Mucosa of descending colon (tissue), 3 donors: ENCODE results near the gene GRM8. TPM values are rescaled to one million over a fixed set of nuclear protein-coding genes. Genes with fewer than 3 reads are reported as not detected.
"Not testable (repeated sequence)": the region's sequence is repeated elsewhere in the genome, so short reads cannot be mapped to it uniquely, and the experiment has no call there.

ENCODE experiments used
- ATAC-seq: fragments of 200-7000 bp; cut with Tn5 transposase; one replicate; pipeline ENCODE4 v1.9.1; 2020; ENCODE audit warnings: mild to moderate bottlenecking, moderate library complexity
- DNase-seq, 3 donors: peaks; one replicate each; pipeline ENCODE4 v3.0.0-alpha.2; 2020
- H3K36me3 ChIP-seq: fragments of 200-600 bp; one replicate; pipeline ENCODE4 v1.8.0; 2021; ENCODE audit warnings: low read depth, mild to moderate bottlenecking
- H3K4me1 ChIP-seq: fragments of 200-600 bp; one replicate; pipeline ENCODE4 v1.8.0; 2021; ENCODE audit warnings: low read depth, mild to moderate bottlenecking
- H3K4me3 ChIP-seq: fragments of 200-600 bp; one replicate; pipeline ENCODE4 v1.8.0; 2021; ENCODE audit warnings: mild to moderate bottlenecking
- H3K9me3 ChIP-seq: fragments of 200-600 bp; one replicate; pipeline ENCODE4 v1.8.0; 2021; ENCODE audit warnings: mild to moderate bottlenecking
- intact Hi-C, 2 donors: fragments of 100-400 bp; cut with DNase I in 1 of 2; cut with micrococcal nuclease in 1 of 2; formaldehyde crosslinking; loops; one replicate each; pipeline versions ENCODE4 v1.11.0 to v1.11.1; 2022; cut with DNase I, micrococcal nuclease
- total RNA-seq, 3 donors: library from RNA; stranded (reverse); fragmentation: NEBNext Ultra II Directional in 2 of 3; extraction: Animal tissue kit (Norgen Biotek cat#: 25700) in 2 of 3; gene quantifications; one replicate each; pipeline versions ENCODE4 v1.2.1 to v1.2.4, GENCODE V29; 2021 to 2023
- TF ChIP-seq, protein P1 (sequence below): fragments of 200-600 bp; IDR thresholded peaks from one replicate; pipeline ENCODE4 v1.8.0; 2022; ENCODE audit warnings: antibody characterized with exemption, mild to moderate bottlenecking
- donor health status: DM: no; HTN: no; CAD: no; lungs with moderate emphysema.
- donor health status: DM: no; HTN: no; CAD: no.
- donor health status: DM: no; HTN: yes; CAD: no.

The GRM8 gene
- total RNA-seq, 3 donors from 2014 or later, result 0.41 to 9.2 (median 4.4) TPM

- TF ChIP-seq, protein P1, sequence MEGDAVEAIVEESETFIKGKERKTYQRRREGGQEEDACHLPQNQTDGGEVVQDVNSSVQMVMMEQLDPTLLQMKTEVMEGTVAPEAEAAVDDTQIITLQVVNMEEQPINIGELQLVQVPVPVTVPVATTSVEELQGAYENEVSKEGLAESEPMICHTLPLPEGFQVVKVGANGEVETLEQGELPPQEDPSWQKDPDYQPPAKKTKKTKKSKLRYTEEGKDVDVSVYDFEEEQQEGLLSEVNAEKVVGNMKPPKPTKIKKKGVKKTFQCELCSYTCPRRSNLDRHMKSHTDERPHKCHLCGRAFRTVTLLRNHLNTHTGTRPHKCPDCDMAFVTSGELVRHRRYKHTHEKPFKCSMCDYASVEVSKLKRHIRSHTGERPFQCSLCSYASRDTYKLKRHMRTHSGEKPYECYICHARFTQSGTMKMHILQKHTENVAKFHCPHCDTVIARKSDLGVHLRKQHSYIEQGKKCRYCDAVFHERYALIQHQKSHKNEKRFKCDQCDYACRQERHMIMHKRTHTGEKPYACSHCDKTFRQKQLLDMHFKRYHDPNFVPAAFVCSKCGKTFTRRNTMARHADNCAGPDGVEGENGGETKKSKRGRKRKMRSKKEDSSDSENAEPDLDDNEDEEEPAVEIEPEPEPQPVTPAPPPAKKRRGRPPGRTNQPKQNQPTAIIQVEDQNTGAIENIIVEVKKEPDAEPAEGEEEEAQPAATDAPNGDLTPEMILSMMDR, result no peak
- H3K4me1 ChIP-seq, result no peaks in the 10 kb centered on the region
- intact Hi-C loops, result no loop called here
- no peaks in the 10 kb centered on the region for H3K36me3 ChIP-seq
- ATAC-seq, result no peak
- no peak overlapping the region for H3K4me3 ChIP-seq
- H3K9me3 ChIP-seq, result no peaks in the 10 kb centered on the region
- DNase-seq, result no peak
Measured at GRCh38 chr7:126838194-126838593, 414.5 kb downstream of the GRM8 start.

DNA sequence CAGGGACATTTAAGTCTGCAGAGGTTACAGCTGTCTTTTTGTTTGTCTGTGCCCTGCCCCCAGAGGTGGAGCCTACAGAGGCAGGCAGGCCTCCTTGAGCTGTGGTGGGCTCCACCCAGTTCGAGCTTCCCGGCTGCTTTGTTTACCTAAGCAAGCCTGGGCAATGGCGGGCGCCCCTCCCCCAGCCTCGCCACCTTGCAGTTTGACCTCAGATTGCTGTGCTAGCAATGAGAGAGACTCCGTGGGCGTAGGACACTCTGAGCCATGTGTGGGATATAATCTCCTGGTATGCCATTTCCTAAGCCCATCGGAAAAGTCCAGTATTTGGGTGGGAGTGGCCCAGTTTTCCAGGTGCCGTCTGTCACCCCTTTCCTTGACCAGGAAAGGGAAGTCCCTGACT, 421.5 kb downstream of the GRM8 start:
- H3K4me3 ChIP-seq, intact Hi-C loops, ATAC-seq, H3K9me3 ChIP-seq, H3K36me3 ChIP-seq, DNase-seq, H3K4me1 ChIP-seq: not testable (repeated sequence)

DNA sequence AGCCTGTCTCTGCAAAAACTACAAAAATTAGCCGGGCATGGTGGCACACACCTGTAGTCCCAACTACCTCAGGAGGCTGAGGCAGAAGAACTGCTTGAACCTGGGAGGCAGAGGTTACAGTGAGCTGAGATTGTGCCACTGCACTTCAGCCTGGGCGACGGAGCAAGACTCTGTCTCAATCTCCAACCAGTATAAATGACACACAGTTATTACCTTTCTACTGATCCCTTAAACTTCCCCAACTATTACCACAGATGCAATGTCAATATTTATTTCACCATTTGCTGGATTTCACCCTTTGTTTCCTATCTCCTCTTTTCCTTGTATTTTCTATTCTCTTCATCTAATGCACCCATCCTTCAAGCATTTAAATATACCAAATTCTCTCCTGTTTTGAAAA, 431.8 kb downstream of the GRM8 start:
- intact Hi-C loops, result no loop called here
- H3K9me3 ChIP-seq, result no peaks in the 10 kb centered on the region
- H3K36me3 ChIP-seq, result no peaks in the 10 kb centered on the region
- no peak overlapping the region for H3K4me3 ChIP-seq
- H3K4me1 ChIP-seq, result no peaks in the 10 kb centered on the region
- TF ChIP-seq, protein P1, result no peak
- ATAC-seq (no peak), DNase-seq (no peak)

DNA sequence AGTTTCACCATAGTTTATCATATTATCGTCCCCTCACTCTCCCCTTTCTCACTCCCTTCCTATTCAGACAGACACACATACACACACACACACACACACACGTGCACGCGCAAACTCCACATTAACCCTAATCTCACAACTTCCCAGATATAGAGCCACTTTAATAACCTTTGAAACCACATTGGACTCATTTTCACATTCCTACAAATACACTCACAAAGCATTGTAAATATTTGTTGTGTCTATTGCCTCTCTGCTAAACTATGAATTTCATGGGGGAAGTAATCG, 433.6 kb downstream of the GRM8 start:
- Histone ChIP-seq H3K4me3 (no peak overlapping the region), H3K36me3 (no peaks in the 10 kb centered on the region), H3K4me1 (no peaks in the 10 kb centered on the region), H3K9me3 (no peaks in the 10 kb centered on the region)
- ATAC-seq (no peak), DNase-seq (no peak)
- intact Hi-C loops, result no loop called here
- TF ChIP-seq, protein P1, result no peak

DNA sequence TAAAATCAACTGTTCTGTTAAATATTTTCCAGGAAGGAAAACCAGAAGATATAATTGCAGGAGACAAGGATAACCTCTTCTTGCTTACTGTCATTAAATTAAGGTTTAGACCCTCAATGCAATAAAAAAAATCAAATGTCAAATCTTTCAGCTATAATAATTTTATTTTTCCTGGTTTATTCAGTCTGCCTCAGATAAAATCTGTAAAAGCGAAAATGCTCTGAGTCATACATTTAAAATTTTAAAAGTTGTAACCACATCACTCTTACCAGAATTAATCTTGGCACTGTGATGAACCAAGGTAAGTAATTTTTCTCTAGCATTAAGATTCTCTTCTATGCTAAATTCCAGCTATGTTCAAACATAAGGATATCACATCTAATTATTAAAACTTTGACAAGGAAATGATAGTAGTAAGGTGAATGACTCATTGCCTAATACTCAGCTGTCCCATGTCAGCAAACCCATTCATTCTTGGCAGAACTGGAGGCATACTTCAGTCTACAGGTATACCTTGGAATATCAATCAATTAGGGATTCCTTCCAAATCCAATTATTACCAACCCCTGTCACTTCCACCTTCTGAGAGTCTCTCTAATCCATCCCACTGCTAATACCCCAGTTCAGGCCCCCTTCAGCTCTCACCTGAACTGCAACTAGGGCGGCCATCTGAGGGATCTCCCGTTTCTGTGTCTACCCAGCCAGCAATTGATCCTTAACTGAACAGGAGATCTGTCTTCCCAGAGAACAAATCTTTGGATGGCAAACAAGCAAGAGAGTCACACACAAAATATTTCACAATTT, 434.1 kb downstream of the GRM8 start:
- intact Hi-C loops, result no loop called here
- Histone ChIP-seq H3K4me1 (no peaks in the 10 kb centered on the region), H3K36me3 (no peaks in the 10 kb centered on the region), H3K9me3 (no peaks in the 10 kb centered on the region), H3K4me3 (no peak overlapping the region)
- TF ChIP-seq, protein P1, result no peak
- ATAC-seq (no peak), DNase-seq (no peak)

DNA sequence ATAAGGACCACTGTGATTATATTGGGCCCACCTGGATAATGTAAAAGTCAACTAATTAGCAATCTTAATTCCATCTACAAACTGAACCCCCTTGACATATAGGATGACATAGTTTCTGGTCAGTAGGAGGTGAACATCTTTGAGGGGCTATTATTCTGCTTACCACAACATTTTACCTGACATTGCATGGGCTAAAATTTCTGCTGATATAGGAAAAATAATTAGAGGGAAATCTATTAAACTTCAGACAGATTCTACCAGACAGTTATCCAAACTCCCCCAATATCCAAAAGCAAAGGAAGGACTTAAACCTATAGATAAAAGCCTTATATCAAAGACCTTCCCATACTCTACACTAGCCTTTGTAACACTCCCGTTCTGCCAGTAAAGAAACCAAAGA, 443.6 kb downstream of the GRM8 start:
- intact Hi-C loops, result no loop called here
- TF ChIP-seq, protein P1, result no peak
- no peaks in the 10 kb centered on the region for H3K36me3 ChIP-seq
- no peaks in the 10 kb centered on the region for H3K9me3 ChIP-seq
- no peaks in the 10 kb centered on the region for H3K4me1 ChIP-seq
- no peak overlapping the region for H3K4me3 ChIP-seq
- ATAC-seq, result no peak
- DNase-seq, result no peak
